ENCODE results near the gene USP34.

Gene USP34

DNA sequence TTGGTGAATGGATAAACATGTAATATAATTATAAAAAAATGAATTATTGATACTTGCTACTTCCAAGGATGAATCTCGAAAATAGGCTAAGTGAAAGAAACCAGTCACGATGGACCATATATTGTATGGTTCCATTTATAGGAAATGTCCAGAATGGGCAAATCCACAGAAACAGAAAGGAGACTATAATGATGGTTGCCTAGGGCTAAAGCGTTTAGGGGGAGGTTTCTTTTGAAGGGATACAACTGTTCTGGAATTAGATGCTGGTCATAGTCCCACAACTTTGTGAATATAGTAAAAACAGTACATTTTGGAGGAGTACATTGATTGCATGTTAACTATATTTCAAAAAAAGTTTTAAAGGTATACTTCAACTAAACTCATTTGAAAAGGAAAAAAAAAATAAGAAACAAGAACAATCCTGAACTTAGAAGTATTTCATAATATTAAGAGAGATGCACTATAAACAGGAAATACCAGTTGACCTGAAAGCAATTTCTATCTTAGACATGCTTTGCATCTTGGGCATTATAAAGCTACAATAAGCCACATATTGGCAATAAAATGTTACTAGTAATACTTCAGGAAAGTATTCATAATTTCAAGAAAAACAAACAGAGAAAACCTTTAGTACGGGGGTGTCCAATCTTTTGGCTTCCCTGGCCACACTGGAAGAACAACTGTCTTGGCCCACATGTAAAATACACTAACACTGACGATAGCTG lies 178.9 kb downstream of the USP34 start:
- DNase-seq, result no peak

DNA sequence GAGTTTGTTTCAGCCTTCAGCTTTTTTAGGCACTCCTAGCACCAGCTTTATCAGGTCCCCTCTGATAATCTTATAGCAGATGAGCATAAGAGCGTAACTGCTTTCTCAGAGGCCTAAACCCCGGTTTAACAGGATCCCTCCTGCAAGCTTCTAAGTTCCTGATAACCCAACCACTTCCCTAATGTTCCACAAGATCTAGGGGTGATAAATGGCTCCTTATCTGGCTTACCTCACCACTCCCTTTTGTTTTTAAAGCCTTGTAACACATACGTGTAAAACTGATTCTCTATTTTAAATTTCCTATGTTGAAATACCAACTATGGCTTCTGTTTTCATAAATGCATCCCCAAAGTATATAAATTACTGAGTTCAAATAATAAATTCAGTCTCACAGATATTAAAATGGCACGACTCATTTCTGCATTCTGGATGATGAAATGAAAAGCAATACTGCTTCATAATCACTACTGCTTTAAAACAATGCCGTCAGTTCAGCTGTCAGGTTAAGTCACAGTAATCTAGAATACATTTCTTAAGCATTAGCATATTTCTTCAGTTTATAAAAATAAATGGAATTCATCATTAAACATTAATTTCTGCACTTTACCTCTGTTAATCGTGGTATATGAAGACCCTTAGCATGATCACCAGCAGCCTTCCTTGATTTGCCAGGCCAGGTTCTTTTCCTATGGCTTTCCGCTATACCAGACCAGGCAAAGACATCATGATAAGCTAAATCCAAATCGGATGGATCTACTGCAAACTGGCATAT lies 182.6 kb downstream of the USP34 start:
- DNase-seq, result no peak

DNA sequence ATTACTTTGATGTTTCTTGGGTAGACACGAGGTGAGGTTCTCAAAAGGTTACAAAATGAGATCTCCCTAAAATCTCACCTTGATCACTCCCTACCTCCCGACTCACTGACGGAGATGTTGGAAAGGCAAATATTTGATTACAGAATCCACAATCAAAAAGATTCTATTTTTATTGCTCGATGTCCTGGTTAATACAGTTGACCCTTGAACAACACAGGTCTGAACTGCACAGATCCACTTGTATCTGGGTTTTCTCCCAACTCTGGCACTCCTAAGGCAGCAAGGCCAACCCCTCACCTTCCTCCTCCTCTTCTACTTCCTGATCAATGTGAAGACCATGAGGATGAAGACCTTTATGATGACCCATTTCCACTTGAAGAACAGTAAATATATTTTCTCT lies 183.6 kb downstream of the USP34 start:
- DNase-seq, result no peak

DNA sequence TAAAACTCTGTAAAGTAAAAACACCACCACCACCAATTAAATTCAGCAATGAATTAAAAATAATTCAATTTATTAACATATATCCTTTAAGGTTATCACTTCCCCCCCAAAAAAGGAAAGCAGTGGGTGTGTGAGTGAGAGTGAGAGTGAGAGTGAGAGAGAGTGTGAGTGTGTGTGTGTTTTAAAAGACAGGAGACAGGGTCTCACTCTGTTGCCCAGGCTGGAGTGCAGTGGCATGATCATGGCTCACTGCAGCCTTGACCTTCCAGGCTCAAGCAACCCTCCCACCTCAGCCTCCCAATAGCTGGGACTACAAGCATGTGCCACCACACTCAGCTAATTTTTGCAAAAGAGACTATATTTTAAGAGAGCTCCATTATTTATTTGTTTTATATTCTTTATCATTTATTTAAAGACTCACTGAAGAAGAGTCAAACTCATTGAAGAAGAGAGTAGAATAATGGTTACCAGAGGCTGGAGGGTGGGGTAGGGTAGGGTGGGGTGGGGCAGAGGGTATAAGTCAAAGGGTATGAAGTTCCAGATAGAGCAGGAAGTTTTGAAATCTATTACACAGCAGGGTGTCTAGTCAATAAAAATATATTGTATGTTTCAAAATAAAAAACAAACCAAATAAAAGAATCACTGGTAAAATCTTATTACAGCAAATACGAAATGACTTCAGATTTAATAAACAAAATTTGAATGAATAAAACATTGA lies 187.3 kb downstream of the USP34 start:
- no peak for DNase-seq

DNA sequence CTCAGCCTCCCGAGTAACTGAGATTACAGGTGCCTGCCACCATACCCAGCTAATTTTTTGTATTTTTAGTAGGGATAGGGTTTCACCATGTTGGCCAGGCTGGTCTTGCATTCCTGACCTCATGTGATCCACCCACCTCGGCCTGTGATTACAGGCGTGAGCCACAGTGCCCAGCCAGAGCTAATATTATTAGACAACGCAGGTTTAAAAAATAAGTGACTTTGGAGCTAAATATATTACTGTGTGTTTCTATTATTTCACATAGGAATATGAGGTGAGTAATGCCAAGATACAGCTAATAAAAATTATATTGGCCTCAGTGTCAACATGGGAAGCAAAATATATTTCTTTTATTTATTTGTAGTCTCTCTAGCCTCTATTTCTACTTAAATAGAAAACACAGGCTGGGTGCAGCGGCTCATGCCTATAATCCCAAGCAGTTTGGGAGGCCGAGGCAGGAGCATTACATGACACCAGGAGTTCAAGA lies 188.7 kb downstream of the USP34 start:
- DNase-seq, result no peak

DNA sequence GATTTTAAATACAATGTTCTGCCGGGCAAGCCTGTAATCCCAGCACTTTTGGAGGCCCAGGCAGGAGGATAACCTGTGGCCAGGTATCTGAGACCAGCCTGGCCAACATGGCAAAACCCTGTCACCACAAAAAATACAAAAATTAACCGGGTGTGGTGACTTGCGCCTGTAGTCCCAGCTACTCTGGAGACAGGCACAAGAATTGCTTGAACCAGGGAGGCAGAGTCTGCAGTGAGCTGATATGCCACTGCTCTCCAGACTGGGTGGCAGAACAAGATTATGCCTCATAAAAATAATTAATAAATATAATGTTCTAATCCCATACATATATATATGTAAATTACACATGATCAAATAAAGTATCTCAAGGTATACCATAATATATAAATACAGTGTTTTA lies 189.6 kb downstream of the USP34 start:
- DNase-seq, result no peak

DNA sequence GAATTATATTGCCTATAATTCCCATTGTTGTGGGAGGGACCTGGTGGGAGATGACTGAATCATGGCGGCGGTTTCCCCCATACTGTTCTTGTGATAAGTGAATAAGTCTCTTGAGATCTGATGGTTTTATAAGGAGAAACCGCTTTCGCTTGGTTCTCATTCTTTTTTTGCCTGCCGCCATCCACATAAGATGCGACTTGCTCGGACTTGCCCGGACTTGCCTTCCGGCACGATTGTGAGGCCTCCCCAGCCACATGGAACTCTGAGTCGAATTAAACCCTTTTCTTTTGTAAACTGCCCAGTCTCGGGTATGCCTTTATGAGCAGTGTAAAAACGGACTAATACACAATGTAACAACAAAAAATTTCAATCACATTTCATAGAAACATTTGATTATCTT lies 193.1 kb downstream of the USP34 start:
- no peak for DNase-seq

DNA sequence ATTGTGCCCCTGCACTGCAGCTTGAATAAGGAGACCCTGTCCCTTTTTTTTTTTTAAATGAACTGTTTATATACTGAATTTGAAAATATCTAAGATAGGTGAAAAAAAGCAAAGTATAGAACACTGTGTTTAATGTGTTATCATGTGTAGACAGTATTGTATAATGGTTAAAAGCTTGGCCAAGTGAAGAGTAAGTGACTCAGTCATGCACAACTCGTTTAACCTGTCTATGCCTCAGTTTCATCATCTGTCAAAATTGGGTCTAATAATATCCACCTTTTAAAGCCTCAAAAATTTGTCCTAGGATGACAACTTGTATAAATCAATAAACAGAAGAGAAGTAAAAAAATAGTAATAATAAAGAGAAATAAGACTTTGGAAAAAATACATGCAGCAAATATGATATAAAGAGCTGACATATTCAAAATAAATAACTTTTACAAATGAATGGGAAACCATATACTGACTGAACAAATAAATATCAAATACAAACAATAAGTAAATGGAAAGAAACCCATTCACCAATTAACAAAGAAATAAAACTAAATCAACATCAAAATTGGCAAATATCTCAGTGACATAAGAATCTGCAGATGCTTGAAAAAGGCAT lies 195.2 kb downstream of the USP34 start:
- no peak for DNase-seq

DNA sequence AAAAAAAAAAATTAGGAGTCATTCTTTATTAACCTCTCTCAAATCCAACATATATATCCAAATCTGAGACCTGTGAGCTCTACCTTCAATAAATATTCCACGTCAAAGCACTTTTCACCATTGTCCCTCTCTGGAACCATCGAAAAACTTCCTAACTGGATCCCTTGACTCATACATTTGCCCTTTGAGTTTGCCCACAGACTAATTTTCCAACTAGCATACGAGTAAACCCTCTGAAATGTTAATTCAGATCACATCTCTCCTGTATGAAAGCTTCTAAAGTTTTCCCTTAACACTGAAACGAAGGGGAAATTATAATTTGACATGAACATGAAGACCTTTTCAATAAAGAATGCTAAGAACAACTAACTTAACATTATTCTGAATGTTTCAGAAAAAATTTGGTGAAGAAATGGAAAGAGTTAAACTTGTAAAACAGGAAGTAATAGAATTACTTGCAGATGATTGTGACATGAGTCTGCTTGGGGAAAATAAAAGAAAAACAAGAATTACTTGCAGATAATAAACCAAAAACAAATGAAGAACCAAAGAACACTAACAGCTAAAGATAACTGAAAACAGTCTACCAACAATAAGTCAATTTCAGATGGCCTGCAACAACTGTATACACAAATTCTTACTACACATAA lies 198.3 kb downstream of the USP34 start:
- DNase-seq, result no peak

DNA sequence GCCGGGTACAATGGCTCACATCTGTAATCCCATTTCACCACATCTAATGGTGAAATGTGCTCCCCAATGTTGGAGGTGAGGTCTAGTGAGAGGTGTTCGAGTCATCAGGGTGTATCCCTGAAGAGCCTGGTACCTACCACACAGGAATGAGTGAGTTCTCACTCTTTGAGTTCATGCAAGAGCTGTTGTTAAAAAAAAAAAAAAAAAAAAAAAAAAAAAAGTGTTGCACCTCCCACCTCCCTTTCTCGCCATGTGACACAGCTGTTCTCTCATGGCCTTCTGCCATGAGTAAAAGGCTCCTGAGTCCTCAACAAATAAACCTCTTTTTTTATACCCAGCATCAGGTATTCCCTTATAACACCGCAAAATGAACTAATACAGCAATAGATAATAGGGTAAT lies 202.6 kb downstream of the USP34 start:
- no peak for DNase-seq

DNA sequence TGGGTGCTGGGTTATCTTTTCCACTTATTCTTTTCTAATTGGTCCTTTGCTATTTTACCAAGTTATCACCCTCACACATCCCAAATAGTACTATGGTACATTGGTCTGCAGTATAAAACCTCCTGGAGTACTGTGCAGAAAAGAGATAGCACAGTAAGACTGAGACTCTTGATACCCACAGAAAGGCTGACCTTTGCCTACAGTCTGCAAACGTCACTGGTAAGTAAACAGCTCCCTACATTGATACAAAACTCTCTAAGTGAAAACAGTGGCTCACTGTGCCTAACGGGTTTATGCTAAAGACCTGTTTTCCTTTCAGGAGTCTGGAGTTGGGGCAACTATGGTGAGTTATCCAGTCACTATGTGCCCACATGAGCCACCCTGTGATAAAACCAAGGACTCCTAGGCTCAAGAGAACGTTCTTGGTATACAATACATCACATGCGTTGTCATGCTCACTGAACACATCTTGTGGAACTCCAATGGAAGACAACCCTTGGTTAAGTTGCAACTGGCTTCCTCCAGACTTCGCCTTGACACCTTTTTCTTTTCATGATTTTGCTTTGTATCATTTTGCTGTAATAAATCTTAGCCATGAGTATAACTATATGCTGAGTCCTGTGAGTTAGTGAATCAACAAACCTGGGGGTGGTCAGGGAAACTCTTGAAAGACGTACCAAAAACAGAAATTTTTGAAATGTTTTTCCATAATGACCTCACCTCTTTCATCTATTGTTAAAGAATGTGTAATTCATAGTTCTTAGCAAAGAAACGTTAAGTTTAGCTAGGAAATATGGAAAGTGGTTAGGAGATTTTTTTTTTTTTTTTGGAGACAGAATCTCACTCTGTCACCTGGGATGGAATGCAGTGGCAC lies 204.0 kb downstream of the USP34 start:
- no peak for DNase-seq

DNA sequence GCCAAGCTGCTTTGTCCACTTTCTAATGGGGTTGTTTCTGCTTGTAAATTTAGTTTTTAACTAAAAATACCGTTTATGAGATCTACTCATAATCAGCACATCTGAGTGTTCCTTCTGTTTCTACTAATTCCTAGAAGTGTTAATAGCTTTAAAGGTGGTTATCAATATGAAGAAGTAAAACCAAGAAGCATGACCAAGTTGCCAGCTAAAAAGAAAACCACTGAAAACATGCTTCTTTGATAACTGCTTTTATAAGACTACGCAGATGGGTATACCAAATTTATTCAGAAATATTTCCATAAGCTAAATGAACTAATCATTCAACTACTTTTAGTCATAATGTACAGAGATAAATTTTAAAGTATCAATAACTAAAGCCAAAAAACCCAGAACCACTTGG lies 207.1 kb downstream of the USP34 start:
- DNase-seq, result no peak

DNA sequence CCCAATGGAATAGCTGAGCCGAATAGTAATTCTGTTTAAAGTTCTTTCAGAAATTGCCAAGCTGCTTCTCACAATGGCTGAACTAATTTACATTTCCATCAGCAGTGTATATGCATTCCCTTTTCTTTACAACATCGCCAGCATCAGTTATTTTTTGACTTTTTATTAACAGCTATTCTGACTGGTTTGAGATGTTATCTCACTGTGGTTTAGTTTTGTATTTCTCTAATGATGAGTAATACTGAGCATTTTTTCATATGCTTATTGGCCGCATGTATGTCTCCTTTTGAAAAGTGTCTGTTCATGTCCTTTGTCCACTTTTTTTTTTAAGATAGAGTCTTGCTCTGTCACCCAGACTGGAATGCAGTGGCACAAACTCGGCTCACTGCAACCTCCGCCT lies 208.2 kb downstream of the USP34 start:
- no peak for DNase-seq

DNA sequence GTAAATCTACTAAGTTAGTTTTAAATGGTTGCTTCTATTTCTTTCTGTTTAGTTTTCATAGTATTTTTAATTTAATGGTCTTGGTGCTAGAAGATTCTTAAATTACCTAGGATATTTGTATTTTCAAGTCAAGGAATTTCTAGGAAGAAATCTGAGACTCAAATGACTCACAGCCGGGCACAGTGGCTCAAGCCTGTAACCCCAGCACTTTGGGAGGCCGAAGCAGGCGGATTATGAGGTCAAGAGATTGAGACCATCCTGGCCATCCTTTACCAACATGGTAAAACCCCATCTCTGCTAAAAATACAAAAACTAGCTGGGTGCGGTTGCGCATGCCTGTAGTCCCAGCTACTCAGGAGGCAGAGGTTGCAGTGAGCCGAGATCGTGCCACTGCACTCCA lies 213.4 kb downstream of the USP34 start:
- DNase-seq, result no peak

DNA sequence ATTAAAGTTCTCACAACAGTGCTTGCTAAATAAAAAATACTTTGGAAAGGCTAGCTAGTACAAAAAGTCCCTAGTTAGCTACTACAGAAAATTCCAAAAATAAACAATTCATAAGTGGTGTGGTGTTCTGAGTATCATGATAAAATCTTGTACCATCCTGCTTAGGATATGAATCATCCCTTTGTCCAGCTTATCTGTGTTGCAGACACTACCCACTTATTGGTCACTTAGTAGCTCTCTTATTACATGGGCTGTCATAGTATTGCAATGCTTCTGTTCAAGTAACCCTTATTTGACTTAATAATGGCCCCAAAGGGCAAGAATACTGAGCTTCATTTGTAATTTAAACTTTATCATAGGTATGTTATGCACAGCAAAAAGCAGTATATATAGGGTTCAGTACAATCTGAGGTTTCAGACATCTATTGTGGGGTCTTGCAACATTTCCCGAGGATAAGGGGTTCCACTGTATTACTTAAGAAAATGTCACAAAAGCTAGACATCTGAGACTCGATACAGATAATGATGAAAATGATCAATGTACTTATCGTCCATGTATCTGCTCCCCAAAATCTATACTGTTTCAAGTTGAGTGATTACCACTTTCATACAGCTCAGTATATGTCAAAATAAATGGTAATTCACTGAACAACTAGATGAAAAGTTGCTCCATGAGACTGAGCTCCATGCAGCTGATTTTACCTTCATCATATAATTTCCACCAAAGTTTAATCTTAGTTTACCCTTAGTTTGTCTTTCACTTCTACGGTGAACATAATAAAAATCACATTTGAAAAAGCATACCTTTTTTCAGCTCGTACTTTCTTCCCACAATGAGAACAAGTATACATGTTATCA lies 215.1 kb downstream of the USP34 start:
- DNase-seq, result no peak

DNA sequence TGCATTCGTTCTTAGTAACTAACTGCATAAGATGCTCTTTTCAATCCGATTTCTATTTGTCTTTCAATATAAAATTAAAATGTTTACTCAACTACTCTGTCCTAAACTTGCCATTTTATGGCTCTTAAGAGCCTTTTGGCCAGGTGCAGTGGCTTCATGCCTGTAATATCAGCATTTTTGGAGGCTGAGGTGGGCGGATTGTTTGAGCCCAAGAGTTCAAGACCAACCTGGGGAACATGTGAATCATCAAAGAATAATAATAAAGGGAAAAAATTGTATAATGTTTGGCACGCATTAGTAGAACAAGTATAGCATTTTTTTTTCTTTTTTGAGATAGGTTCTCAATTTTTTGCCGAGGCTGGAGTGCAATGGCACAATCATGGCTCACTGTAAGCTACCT lies 216.4 kb downstream of the USP34 start:
- DNase-seq, result no peak

DNA sequence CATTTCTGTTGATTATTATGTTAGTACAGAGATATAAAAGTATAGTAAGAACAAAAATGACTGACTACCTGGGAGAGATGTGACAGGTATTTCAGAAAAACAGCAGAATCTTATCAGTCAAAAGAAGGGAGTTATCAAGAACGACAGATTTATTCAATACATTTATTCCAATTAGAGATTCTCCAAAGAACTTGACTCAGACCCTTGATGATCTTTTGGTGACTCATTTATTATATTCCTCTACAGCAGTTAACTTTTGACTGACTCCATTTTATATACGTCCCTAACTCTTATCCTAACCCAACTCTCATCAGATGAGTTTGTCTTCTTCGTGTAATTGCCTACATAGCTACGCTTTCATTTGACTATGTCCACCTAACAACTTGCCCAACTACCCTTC lies 217.8 kb downstream of the USP34 start:
- DNase-seq, result no peak

DNA sequence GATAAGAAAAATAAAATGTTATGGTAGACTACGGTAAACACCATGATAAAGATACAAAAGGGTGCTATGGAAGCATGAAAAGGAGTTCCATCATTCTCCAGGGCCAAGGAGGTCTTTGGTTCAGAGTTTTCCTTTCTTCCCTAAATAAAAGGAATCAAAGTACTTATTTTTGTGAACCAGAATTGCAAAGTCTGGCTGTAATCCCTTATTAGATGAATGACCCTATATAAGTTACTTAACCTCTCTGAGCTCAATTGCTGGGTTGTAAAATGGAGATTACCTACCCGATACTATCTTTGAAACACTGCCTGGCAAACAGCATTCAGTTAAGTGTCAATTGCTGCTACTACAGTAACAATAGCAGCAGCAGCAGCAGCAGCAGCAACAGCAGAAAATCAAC lies 218.9 kb downstream of the USP34 start:
- DNase-seq, result no peak

DNA sequence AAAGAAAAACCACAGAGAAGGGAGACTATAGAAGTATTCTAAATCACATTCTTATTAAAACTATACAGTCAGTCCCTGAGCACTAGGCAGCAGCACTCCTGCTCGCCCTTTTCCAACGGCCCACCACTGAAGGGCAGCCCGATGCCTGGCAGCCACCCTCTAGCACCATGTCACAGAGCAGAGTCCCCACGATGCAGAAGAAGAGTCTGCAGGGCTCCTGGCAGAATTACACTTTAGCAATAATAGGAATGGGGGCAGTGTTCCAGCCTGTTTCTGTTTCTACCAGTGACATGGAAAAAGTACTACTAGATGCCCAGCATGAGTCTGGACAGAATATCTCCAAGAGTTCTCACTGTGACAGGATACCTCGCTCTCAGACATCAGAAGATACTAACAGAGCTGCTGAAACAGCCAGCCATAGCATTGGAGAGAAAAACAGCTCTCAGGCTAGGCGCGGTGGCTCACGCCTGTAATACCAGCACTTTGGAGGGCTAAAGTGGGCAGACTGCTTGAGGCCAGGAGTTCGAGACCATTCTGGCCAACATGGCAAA lies 221.3 kb downstream of the USP34 start:
- no peak for DNase-seq

DNA sequence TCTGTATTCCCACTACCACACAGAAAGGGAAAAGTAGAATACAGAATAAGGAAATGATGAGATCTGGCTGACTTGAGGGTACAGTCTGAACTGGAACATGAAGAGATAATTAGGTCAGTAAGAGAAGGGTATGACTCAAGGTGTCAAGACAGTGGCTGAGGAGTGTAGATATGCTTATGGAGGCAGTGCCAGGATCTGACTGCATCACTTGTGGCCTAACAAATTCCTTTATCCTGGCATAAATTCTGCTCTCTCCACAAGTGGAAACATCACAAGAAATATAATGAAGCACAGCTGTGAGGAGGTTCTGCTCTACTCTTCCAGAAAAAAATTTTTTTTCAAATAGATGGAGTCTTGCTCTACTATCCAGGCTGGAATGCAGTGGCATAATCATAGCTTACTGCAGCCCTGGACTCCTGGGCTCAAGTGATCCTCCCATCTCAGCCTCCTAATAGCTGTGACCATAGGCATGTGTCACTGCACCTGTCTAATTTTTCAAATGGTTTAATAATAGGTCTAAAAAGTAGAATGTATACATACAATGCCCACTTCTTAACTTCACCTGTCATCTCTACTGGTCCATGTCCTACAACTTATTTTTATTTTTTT lies 223.6 kb downstream of the USP34 start:
- no peak for DNase-seq

Measured in effector CD8-positive, alpha-beta T cell (primary cell).